Measurements from ENCODE around the gene CBX7. TPM values are rescaled to one million over a fixed set of nuclear protein-coding genes. Genes with fewer than 3 reads are reported as not detected.

CBX7 gene
- total RNA-seq, result 3.0 and 4.4 TPM in 2 replicates

- peak; percentile 60 to 87 for DNase-seq (ENCODE audit: low read depth in 2 of 2)
These were observed at the start of gene CBX7 for GRCh38 chr22:39152511-39153219. TSS of gene CBX7 (minus strand) at chr22:39152680. CDS start at chr22:39152444, 236 bp downstream.

GRCh38 chr22:39197578-39197977 lies 45.1 kb upstream of the CBX7 start:
- DNase-seq (ENCODE audit: low read depth in 2 of 2), result no peak

- DNase-seq (ENCODE audit: low read depth in 2 of 2), result no peak
These were observed 41.6 kb upstream of the CBX7 start for GRCh38 chr22:39194098-39194497.

GRCh38 chr22:39188809-39189208 lies 36.3 kb upstream of the CBX7 start:
- DNase-seq (ENCODE audit: low read depth in 2 of 2), result no peak

GRCh38 chr22:39185601-39186012 lies 33.1 kb upstream of the CBX7 start:
- peak in 1 of 2 donors; percentile 44 for DNase-seq (ENCODE audit: low read depth in 2 of 2)

GRCh38 chr22:39184586-39185577 lies 32.4 kb upstream of the CBX7 start:
- DNase-seq (ENCODE audit: low read depth in 2 of 2), result peak in 1 of 2 donors; percentile 68

- peak in 1 of 2 donors; percentile 84 for DNase-seq (ENCODE audit: low read depth in 2 of 2)
These were observed 31.6 kb upstream of the CBX7 start for GRCh38 chr22:39183991-39184585.

GRCh38 chr22:39182478-39183030 lies 30.1 kb upstream of the CBX7 start:
- DNase-seq (ENCODE audit: low read depth in 2 of 2), result no peak

GRCh38 chr22:39181778-39182177 lies 29.3 kb upstream of the CBX7 start:
- DNase-seq (ENCODE audit: low read depth in 2 of 2), result no peak

- no peak for DNase-seq (ENCODE audit: low read depth in 2 of 2)
These were observed 28.9 kb upstream of the CBX7 start for GRCh38 chr22:39181356-39181755.

GRCh38 chr22:39179841-39180335 lies 27.4 kb upstream of the CBX7 start:
- no peak for DNase-seq (ENCODE audit: low read depth in 2 of 2)

- no peak for DNase-seq (ENCODE audit: low read depth in 2 of 2)
These were observed 26.9 kb upstream of the CBX7 start for GRCh38 chr22:39179401-39179827.

- peak; percentile 81 to 93 for DNase-seq (ENCODE audit: low read depth in 2 of 2)
These were observed 26.0 kb upstream of the CBX7 start for GRCh38 chr22:39178206-39179111.

GRCh38 chr22:39177791-39178190 lies 25.3 kb upstream of the CBX7 start:
- peak; percentile 72 to 92 for DNase-seq (ENCODE audit: low read depth in 2 of 2)

GRCh38 chr22:39177456-39177775 lies 24.9 kb upstream of the CBX7 start:
- no peak for DNase-seq (ENCODE audit: low read depth in 2 of 2)

- peak in 1 of 2 donors; percentile 29 for DNase-seq (ENCODE audit: low read depth in 2 of 2)
These were observed 24.4 kb upstream of the CBX7 start for GRCh38 chr22:39176714-39177455.

GRCh38 chr22:39176143-39176713 lies 23.7 kb upstream of the CBX7 start:
- DNase-seq (ENCODE audit: low read depth in 2 of 2), result peak; percentile 79 to 88

GRCh38 chr22:39175353-39176142 lies 23.1 kb upstream of the CBX7 start:
- peak in 1 of 2 donors; percentile 37 for DNase-seq (ENCODE audit: low read depth in 2 of 2)
